ENCODE measurements around the gene SLC17A1.

SLC17A1 gene

DNA sequence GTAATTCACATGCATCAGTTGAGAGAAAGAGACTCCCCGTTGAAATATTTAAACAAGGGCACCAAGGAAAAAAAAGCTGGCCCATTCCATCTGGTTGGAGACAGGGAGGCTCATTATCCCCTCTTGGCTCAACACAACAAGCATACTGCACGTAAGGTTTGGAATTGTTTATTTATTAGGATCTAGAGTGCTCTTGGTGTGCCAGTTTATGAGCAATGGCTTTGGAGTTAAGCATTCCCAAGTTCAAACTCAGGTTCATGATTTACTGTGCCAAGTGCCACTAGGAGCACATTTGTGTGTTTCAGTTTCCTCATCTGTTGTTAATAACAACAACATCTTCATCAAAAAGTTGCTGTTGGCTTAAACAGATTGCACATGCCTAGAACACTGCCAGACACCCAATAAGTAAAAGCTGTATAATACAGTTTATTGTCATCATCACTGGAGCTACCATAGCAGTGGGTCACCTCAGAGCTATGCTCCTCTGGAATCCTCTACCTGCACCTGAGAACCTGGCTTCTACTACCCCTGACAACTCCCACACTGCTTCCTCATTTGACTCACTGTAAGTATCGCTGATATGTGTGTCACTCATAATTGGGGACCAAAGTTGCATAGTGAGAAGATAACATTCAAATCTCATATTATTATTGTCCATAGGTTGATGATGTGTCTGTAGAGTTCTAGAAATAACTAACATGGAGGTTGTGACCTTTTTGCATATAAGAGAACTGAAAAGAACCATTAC lies 36.8 kb upstream of the SLC17A1 start:
- TF ChIP-seq, protein P1, sequence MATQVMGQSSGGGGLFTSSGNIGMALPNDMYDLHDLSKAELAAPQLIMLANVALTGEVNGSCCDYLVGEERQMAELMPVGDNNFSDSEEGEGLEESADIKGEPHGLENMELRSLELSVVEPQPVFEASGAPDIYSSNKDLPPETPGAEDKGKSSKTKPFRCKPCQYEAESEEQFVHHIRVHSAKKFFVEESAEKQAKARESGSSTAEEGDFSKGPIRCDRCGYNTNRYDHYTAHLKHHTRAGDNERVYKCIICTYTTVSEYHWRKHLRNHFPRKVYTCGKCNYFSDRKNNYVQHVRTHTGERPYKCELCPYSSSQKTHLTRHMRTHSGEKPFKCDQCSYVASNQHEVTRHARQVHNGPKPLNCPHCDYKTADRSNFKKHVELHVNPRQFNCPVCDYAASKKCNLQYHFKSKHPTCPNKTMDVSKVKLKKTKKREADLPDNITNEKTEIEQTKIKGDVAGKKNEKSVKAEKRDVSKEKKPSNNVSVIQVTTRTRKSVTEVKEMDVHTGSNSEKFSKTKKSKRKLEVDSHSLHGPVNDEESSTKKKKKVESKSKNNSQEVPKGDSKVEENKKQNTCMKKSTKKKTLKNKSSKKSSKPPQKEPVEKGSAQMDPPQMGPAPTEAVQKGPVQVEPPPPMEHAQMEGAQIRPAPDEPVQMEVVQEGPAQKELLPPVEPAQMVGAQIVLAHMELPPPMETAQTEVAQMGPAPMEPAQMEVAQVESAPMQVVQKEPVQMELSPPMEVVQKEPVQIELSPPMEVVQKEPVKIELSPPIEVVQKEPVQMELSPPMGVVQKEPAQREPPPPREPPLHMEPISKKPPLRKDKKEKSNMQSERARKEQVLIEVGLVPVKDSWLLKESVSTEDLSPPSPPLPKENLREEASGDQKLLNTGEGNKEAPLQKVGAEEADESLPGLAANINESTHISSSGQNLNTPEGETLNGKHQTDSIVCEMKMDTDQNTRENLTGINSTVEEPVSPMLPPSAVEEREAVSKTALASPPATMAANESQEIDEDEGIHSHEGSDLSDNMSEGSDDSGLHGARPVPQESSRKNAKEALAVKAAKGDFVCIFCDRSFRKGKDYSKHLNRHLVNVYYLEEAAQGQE (IDR thresholded peaks at IDR 0.05; ENCODE audit: insufficient read depth in 1 of 2, low read depth in 2 of 2, low read length in 2 of 2): no peak
- no peak for TF ChIP-seq TAF1 (IDR thresholded peaks at IDR 0.05; ENCODE audit: borderline replicate concordance, insufficient read depth, low read length)
- no peak for TF ChIP-seq SIN3A (IDR thresholded peaks at IDR 0.05; ENCODE audit: borderline replicate concordance, insufficient read depth, low read length)
- no peak for TF ChIP-seq FOXP2 (optimal IDR thresholded peaks at IDR 0.05; ENCODE audit: borderline replicate concordance, extremely low read depth, extremely low read length, insufficient read depth)
- TF ChIP-seq POLR2AphosphoS5 (IDR thresholded peaks at IDR 0.05; ENCODE audit: low read depth, low read length): no peak

DNA sequence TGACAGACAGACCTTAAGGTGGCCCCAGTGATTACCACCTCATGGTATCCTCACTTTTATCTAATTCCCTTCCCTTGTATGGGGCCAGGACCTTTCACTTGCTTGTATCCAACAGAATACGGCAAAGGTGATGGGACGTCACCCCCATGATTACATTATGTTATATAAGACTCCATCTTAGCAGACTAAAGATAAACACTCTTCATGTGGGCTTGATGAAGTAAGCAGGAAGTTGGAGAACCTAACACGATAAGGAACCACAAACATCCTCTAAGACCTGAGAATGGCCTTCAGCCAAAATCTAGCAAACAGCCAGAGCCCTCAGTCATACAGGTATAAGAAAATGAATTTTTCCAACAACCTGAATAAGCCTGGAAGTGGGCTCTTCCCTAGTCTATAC lies 34.2 kb upstream of the SLC17A1 start:
- no peak for TF ChIP-seq TAF1 (IDR thresholded peaks at IDR 0.05; ENCODE audit: borderline replicate concordance, insufficient read depth, low read length)
- TF ChIP-seq, protein P1 (IDR thresholded peaks at IDR 0.05; ENCODE audit: insufficient read depth in 1 of 2, low read depth in 2 of 2, low read length in 2 of 2): no peak
- TF ChIP-seq FOXP2 (optimal IDR thresholded peaks at IDR 0.05; ENCODE audit: borderline replicate concordance, extremely low read depth, extremely low read length, insufficient read depth): no peak
- TF ChIP-seq POLR2AphosphoS5 (IDR thresholded peaks at IDR 0.05; ENCODE audit: low read depth, low read length): no peak
- TF ChIP-seq SIN3A (IDR thresholded peaks at IDR 0.05; ENCODE audit: borderline replicate concordance, insufficient read depth, low read length): no peak

DNA sequence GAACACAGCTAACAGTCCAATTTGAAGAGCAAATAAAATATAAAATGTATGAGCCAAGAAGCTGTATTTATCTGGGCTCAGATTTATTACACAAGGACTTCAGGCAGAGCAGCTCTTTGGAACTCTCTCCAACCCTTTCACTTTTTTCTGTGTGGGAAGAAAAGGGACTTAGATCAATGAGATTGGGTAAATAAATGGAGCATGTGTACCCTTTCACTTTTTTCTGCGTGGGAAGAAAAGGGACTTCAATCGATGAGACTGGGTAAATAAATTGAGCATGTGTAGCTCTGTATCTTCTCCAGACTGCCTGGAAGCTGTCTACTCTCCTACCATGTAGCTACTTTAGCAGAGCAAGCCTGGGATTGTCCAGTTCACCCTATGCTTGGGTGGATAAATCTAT lies 31.5 kb upstream of the SLC17A1 start:
- TF ChIP-seq, protein P1 (IDR thresholded peaks at IDR 0.05; ENCODE audit: insufficient read depth in 1 of 2, low read depth in 2 of 2, low read length in 2 of 2): no peak
- no peak for TF ChIP-seq SIN3A (IDR thresholded peaks at IDR 0.05; ENCODE audit: borderline replicate concordance, insufficient read depth, low read length)
- no peak for TF ChIP-seq POLR2AphosphoS5 (IDR thresholded peaks at IDR 0.05; ENCODE audit: low read depth, low read length)
- TF ChIP-seq FOXP2 (optimal IDR thresholded peaks at IDR 0.05; ENCODE audit: borderline replicate concordance, extremely low read depth, extremely low read length, insufficient read depth): no peak
- TF ChIP-seq TAF1 (IDR thresholded peaks at IDR 0.05; ENCODE audit: borderline replicate concordance, insufficient read depth, low read length): no peak

DNA sequence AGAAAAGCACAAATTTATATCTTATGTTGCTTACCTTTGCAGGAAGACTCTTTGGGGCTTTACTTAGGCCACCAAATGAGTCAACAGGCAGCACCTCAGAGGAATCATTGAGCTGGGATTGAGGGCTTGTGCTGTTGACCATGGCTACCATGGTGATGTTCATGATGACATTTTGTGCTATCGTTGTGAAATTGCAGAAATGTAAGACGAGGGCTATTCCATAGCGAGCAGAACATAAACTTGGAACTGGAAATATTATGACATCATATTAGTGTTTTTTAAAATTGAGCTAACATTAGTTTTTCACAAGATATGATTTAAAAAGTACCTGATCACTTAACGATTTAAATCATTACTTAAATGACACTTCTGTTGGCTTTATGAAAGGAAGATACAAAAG lies 30.3 kb upstream of the SLC17A1 start:
- TF ChIP-seq POLR2AphosphoS5 (IDR thresholded peaks at IDR 0.05; ENCODE audit: low read depth, low read length) (no peak), FOXP2 (optimal IDR thresholded peaks at IDR 0.05; ENCODE audit: borderline replicate concordance, extremely low read depth, extremely low read length, insufficient read depth) (no peak), SIN3A (IDR thresholded peaks at IDR 0.05; ENCODE audit: borderline replicate concordance, insufficient read depth, low read length) (no peak), TAF1 (IDR thresholded peaks at IDR 0.05; ENCODE audit: borderline replicate concordance, insufficient read depth, low read length) (no peak)
- TF ChIP-seq, protein P1 (IDR thresholded peaks at IDR 0.05; ENCODE audit: insufficient read depth in 1 of 2, low read depth in 2 of 2, low read length in 2 of 2): no peak

Data from PFSK-1 (cell line).